Endothelial cell of umbilical vein (primary cell): ENCODE measurements around the gene USHBP1. TPM values are rescaled to one million over a fixed set of nuclear protein-coding genes. Genes with fewer than 3 reads are reported as not detected.

ENCODE experiments used
- BruUV-seq: library from RNA; stranded (reverse); fragments of 400-500 nt; replicated peaks from 2 replicates; lab custom pipeline; 2021; lab: Mats Ljungman, UMichigan
- CTCF ChIA-PET: fragments of 300-600, 350-600 bp; sonication (Branson Sonifier 250); formaldehyde crosslinking; loops from one replicate; lab custom pipeline; 2021; ENCODE audit warnings: antibody characterized with exemption, inconsistent platforms; lab: Charles Lee
- POLR2A ChIA-PET: fragments of 300-600, 350-600 bp; sonication (Branson Sonifier 250); formaldehyde crosslinking; loops from one replicate; lab custom pipeline; 2021; ENCODE audit warnings: antibody characterized with exemption, inconsistent platforms; lab: Charles Lee
- DNase-seq: peaks from one replicate; pipeline ENCODE4 v3.0.0-alpha.2; 2011; ENCODE audit warnings: low read depth, low spot score
- FAIRE-seq: peaks from 2 replicates; lab custom pipeline; 2011; peaks lifted over from hg19 to GRCh38; lab: Jason Lieb, UNC
- H2AFZ ChIP-seq: 2 replicates; pipeline ENCODE4 v1.6.0; 2012; ENCODE audit warnings: low read depth, low read length, control low read depth, inconsistent platforms
- H3K27ac ChIP-seq: 2 replicates; pipeline ENCODE4 v1.5.1; 2011; ENCODE audit warnings: low read depth, mild to moderate bottlenecking, control low read depth, low read length, moderate library complexity; ENCODE audit not compliant: insufficient read depth
- H3K27me3 ChIP-seq, 2 experiments: 2 replicates each; pipeline versions ENCODE4 v1.6.0 to v1.6.1; 2011; ENCODE audit warnings: low read length in 2 of 2, mixed read lengths in 1 of 2; ENCODE audit not compliant: control insufficient read depth in 2 of 2, insufficient read depth in 2 of 2
- H3K36me3 ChIP-seq, 2 experiments: 2 replicates in 1 of 2; 3 replicates in 1 of 2; pipeline ENCODE4 v1.5.1; 2011; ENCODE audit warnings: low read length in 2 of 2, mild to moderate bottlenecking in 1 of 2, moderate library complexity in 1 of 2; ENCODE audit not compliant: control insufficient read depth in 2 of 2, insufficient read depth in 2 of 2; ENCODE audit errors: extremely low read depth in 1 of 2
- H3K4me1 ChIP-seq: 3 replicates; pipeline ENCODE4 v1.5.1; 2011; ENCODE audit warnings: mild to moderate bottlenecking, low read length; ENCODE audit not compliant: control insufficient read depth, insufficient read depth; ENCODE audit errors: extremely low read depth
- H3K4me2 ChIP-seq: 2 replicates; pipeline ENCODE4 v1.6.1; 2011; ENCODE audit warnings: low read length, control low read depth, mixed read lengths; ENCODE audit not compliant: insufficient read depth
- H3K4me3 ChIP-seq, 3 experiments: fragments of 200-600 bp in 1 of 3; sonication (generic), shearing (Covaris generic) in 1 of 3; replicated peaks in 1 of 3; 2 replicates each; pipeline ENCODE4 v1.5.1; 2011 to 2016; ENCODE audit warnings: control low read depth in 3 of 3, low read length in 3 of 3, mild to moderate bottlenecking in 2 of 3, inconsistent platforms in 1 of 3, low read depth in 1 of 3, moderate library complexity in 1 of 3; ENCODE audit not compliant: insufficient read depth in 1 of 3
- H3K79me2 ChIP-seq: 2 replicates; pipeline ENCODE4 v1.6.0; 2012; ENCODE audit warnings: low read length, inconsistent platforms; ENCODE audit not compliant: control insufficient read depth, insufficient read depth
- H3K9ac ChIP-seq: replicated peaks from 2 replicates; pipeline ENCODE3; 2011; ENCODE audit warnings: low read length, control low read depth; ENCODE audit not compliant: insufficient read depth; ENCODE audit errors: extremely low read depth
- H3K9me1 ChIP-seq: replicated peaks from 3 replicates; pipeline ENCODE4 v1.6.0; 2011; ENCODE audit warnings: mild to moderate bottlenecking, low read length; ENCODE audit not compliant: control insufficient read depth, insufficient read depth; ENCODE audit errors: extremely low read depth
- H3K9me3 ChIP-seq: replicated peaks from 2 replicates; pipeline ENCODE4 v1.5.1; 2012; ENCODE audit warnings: low read length, inconsistent platforms; ENCODE audit not compliant: control insufficient read depth, insufficient read depth
- H4K20me1 ChIP-seq: replicated peaks from 2 replicates; pipeline ENCODE3; 2011; ENCODE audit warnings: mild to moderate bottlenecking, low read length; ENCODE audit not compliant: control insufficient read depth, insufficient read depth; ENCODE audit errors: extremely low read depth
- CTCF ChIP-seq, 2 donors: IDR thresholded peaks; 1 replicate in 1 of 2; 2 replicates in 1 of 2; pipeline ENCODE4 v1.5.1; 2011; ENCODE audit warnings: low read length in 2 of 2, mild to moderate bottlenecking in 2 of 2, moderate library complexity in 2 of 2, control low read depth in 1 of 2, inconsistent platforms in 1 of 2, low read depth in 1 of 2; ENCODE audit not compliant: insufficient read depth in 1 of 2; ENCODE audit errors: extremely low read depth in 1 of 2
- EZH2 ChIP-seq: IDR thresholded peaks from 2 replicates; pipeline ENCODE4 v1.6.1; 2012; ENCODE audit warnings: borderline replicate concordance, low read depth, mild to moderate bottlenecking, moderate library complexity, low read length, inconsistent platforms; ENCODE audit not compliant: severe bottlenecking
- FOS ChIP-seq: IDR thresholded peaks from 2 replicates; pipeline ENCODE4 v1.6.1; 2011; ENCODE audit warnings: mild to moderate bottlenecking, low read length, moderate library complexity, borderline replicate concordance; ENCODE audit not compliant: insufficient read depth
- GATA2 ChIP-seq: IDR thresholded peaks from 2 replicates; pipeline ENCODE4 v1.7.0; 2011; ENCODE audit warnings: low read depth, mild to moderate bottlenecking, moderate library complexity, mixed read lengths, low read length; ENCODE audit not compliant: insufficient read length, insufficient read depth
- JUN ChIP-seq: IDR thresholded peaks from 2 replicates; pipeline ENCODE4 v1.6.1; 2011; ENCODE audit warnings: borderline replicate concordance, low read depth; ENCODE audit not compliant: insufficient read length, insufficient read depth
- MAX ChIP-seq: IDR thresholded peaks from 2 replicates; pipeline ENCODE4 v1.6.1; 2011; ENCODE audit not compliant: insufficient read depth, insufficient read length
- MYC ChIP-seq: IDR thresholded peaks from one replicate; pipeline ENCODE4 v1.6.1; 2011; ENCODE audit warnings: mild to moderate bottlenecking, low read depth, low read length
- POLR2A ChIP-seq: IDR thresholded peaks from 2 replicates; pipeline ENCODE4 v1.6.1; 2012; ENCODE audit warnings: low read depth, mild to moderate bottlenecking, control low read depth, low read length
- POLR2AphosphoS5 ChIP-seq: IDR thresholded peaks from 2 replicates; pipeline ENCODE4 v1.6.1; 2012; ENCODE audit warnings: low read depth, mild to moderate bottlenecking, control low read depth, low read length, moderate library complexity; ENCODE audit not compliant: insufficient read depth
- dilution Hi-C: fragments of 300-500 bp; cut with MboI; formaldehyde crosslinking; loops from one replicate; pipeline ENCODE4 v1.15.0; 2019; ENCODE audit warnings: low sequenced_read_pairs; ENCODE audit not compliant: extremely low pct_ligation_motif_present
- intact Hi-C: fragments of 100-400 bp; cut with micrococcal nuclease; formaldehyde crosslinking; loops from one replicate; pipeline ENCODE4 v1.10.0; 2022
- polyA plus RNA-seq, 4 experiments: library from polyadenylated mRNA; depleted of rRNA in 3 of 4; stranded (reverse) in 3 of 4; unstranded in 1 of 4; fragments of >200 nt; gene quantifications; 2 replicates each; pipeline versions ENCODE4 v1.2.1 to v1.2.3, GENCODE V29; 2011 to 2012; ENCODE audit warnings: missing spikeins in 1 of 4
- total RNA-seq: library from RNA; stranded (reverse); gene quantifications from 2 replicates; pipeline ENCODE4 v1.2.3, GENCODE V29; 2021

USHBP1 gene
- total and polyA plus RNA-seq, 2 donors (not counting 3 experiments of a cell fraction or from before 2014, with no cell fraction given) = 14.8 to 20.4 TPM

DNA sequence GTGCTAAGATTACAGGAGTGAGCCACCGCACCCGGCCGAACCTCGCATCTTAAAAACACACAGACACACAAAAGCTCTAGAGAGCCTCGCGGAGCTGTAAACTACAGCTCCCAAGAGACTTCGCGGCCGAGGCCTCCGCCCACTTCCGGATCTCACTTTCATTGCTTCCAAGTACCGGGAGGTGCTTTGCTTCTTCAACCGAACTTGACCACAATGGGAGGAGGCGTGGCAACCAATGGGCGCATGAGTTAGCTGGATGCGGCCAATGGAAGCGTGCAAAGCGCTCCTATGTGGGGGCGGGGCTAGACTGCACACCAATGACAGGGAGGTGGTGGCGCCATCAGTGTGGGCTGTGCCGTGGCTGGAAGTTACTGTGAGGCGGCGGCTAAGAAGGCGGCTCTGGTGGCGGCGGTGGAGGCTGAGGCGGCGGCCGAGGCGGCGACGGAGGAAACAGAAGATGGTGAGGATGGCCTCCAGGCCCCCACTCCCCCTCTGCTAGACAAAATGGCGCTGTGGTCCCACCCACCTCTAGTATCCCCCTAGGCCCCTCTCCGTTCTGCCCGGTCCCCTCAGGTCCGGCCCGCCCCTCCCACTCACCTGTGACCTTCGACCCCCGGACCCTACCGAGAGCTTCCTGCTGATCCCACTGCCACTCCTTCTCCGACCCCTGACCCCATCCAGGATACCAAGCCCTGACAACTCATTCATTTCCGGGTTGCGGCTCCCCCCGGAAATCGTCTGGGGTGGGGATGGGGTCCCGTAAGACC is 44.8 kb upstream of the USHBP1 start, which contains the start of gene DDA1:
DDA1 (plus strand) TSS at position 366 of the 767 bp plus-strand sequence; CDS start at position 458, 92 bp downstream.
- Histone ChIP-seq H2AFZ (peak within 1 kb of the TSS; percentile 75), H3K9ac (peak within 1 kb of the TSS; percentile 90), H3K79me2 (peaks cover 34% of the 10 kb centered on the region), H4K20me1 (no peaks in the 10 kb centered on the region), H3K4me1 (peaks cover 15% of the 10 kb centered on the region), H3K36me3 (peaks cover 4 to 12% of the 10 kb centered on the region in 2 experiments), H3K4me3 (peak within 1 kb of the TSS; percentile 79 to 97 (median 90)), H3K9me3 (no peaks in the 10 kb centered on the region), H3K4me2 (peak within 1 kb of the TSS; percentile 92), H3K27me3 (no peaks in the 10 kb centered on the region), H3K9me1 (no peaks in the 10 kb centered on the region), H3K27ac (peak within 1 kb of the TSS; percentile 69)
- intact Hi-C loops (no loop called here), dilution Hi-C loops (no loop called here)
- POLR2A ChIA-PET = interaction anchor here (0.6 to 1.1 kb wide), 4 partner anchors 17 to 389 kb away, joined by 3 to 13 read pairs (median 8); no protein-coding TSS in a partner anchor
- FAIRE-seq (peak; percentile 100), DNase-seq (peak; percentile 100)
- CTCF ChIA-PET = interaction anchor here (0.6 to 2.1 kb wide), 7 partner anchors 15 to 110 kb away, joined by 3 to 11 read pairs (median 4); partner anchors contain the start of genes ANKLE1 and MVB12A
- BruUV-seq = TSS peak; percentile 50
- TF ChIP-seq FOS (no peak), CTCF (IDR thresholded peaks at IDR 0.05; ENCODE audit: extremely low read depth in 1 of 2, insufficient read depth in 1 of 2, low read depth in 1 of 2, low read length in 2 of 2) (no peak), POLR2A (peak; percentile 84), GATA2 (no peak), POLR2AphosphoS5 (peak; percentile 77), MYC (no peak), EZH2 (no peak), MAX (no peak), JUN (no peak)
